Gastrocnemius medialis (tissue), 4 donors: ENCODE results near the gene CCDC178.

Source experiments
- CTCF ChIP-seq, 5 experiments: fragments of 450-650 bp in 3 of 5; fragments of 200-600 bp in 2 of 5; sonication (generic) in 2 of 5; IDR thresholded peaks in 4 of 5; conservative IDR thresholded peaks in 1 of 5; 1 replicate in 4 of 5; 2 replicates in 1 of 5; pipeline ENCODE4 v1.5.1; 2016 to 2019; ENCODE audit warnings: antibody characterized with exemption in 5 of 5, mild to moderate bottlenecking in 3 of 5, moderate library complexity in 3 of 5
- POLR2A ChIP-seq, 2 donors: fragments of 450-650 bp; IDR thresholded peaks; one replicate each; pipeline ENCODE4 v1.6.1; 2017; ENCODE audit warnings: antibody characterized with exemption in 2 of 2, mild to moderate bottlenecking in 2 of 2, moderate library complexity in 2 of 2

- TF ChIP-seq CTCF (IDR thresholded peaks at IDR 0.05 in 4 of 5, conservative IDR thresholded peaks at IDR 0.05 in 1 of 5): no peak
- no peak for TF ChIP-seq POLR2A (IDR thresholded peaks at IDR 0.05)
Measured at GRCh38 chr18:33156906-33157470, 283.5 kb downstream of the CCDC178 start.
